Hypothalamus (tissue), 51 donors: ENCODE measurements around the gene PTPRA.
"Not testable (repeated sequence)": the region's sequence is repeated elsewhere in the genome, so short reads cannot be mapped to it uniquely, and the experiment has no call there.

ENCODE experiments used
- DNase-seq, 51 donors: peaks; one replicate each; lab custom pipeline; 2025; lab: John Stamatoyannopoulos, UW

PTPRA gene

GRCh38 chr20:3067139-3068014, 194.1 kb downstream of the PTPRA start:
- DNase-seq: peak in 4 of 51 donors; percentile 9 to 46 (median 34)

- peak in 2 of 51 donors; percentile 16 to 32 for DNase-seq
Measured at GRCh38 chr20:3068075-3068474, 194.8 kb downstream of the PTPRA start.

DNA sequence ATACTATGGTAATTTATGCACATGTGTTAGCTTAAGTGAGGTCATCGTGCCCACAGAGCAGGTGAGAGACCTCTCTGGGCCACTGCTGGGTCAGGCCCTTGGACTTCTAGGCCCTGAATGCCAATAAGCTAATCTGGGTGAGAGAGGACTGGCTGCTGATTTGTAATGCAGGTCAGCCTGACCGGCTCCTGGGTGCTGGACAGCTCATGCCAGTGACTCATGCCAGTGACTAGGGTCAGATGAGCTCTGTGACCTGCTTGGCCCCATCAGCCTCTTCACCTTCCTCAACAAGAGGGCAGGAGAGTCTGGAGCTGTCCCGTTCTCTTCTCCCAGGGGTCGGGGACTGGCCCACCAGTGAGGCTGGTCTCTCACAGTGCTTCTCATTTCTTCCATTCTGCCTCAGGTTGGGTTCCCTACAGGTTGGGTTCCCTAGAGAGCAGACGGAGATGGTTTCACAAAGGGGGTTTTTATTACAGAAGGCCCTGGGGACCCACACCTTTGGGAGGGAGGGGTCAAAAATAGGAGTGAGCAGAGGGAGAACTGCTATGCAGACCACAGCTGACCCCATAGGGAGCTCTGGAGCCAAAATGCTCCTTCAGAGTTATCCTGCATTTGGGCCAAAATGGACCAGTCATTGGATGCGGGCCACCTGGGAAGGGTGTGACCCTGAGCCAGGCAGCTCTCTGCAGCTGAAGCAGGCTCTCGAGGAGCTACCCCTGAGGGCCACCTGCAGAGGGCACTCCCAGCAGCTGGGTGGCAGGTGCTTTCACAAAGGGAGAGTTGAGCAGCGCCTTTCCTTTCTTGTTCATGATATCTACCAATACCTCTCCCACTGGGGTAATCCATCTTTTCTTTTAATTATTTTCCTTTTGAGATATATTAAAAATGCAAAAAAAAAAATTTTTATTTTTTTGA, 196.0 kb downstream of the PTPRA start:
- DNase-seq: peak in 2 of 51 donors; percentile 13 to 17

DNA sequence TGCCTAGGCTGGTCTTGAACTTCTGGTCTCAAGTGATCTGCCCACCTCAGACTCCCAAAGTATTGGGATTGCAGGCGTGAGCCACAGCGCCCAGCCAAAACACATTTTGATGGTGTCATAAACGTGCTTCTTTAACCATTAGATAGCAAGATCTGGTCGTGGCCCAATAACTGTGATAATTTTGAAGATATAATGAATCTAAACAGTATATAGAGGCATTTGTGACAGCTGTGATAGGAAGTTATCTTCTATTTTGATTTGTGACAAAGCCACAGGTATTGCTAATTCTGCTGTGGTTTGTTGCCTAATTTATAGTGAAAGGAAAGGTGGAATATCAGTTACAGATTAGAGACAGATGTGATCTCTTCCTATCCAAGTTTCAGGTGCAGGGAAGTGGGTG, 197.4 kb downstream of the PTPRA start:
- DNase-seq: no peak

- DNase-seq: no peak
Measured at GRCh38 chr20:3071266-3071609, 198.0 kb downstream of the PTPRA start.

GRCh38 chr20:3071610-3072529, 198.6 kb downstream of the PTPRA start, which contains the start of gene OXT:
Gene OXT, plus strand, starts transcription at chr20:3071620. Its CDS starts 36 bp downstream, at chr20:3071656.
- no peak for DNase-seq

- no peak for DNase-seq
Measured at GRCh38 chr20:3072530-3073250, 199.4 kb downstream of the PTPRA start.

DNA sequence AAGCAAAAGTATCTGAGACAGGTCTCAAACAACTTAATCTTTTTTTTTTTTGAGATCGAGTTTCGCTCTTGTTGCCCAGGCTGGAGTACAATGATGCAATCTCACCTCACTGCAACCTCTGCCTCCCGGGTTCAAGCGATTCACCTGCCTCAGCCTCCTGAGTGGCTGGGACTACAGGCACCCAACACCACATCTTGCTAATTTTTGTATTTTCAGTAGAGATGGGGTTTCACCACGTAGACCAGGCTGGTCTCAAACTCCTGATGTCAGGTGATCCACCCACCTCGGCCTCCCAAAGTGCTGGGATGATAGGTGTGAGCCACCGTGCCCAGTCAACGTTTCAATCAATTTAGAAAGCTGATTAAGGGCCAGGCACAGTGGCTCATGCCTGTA, 200.0 kb downstream of the PTPRA start:
- DNase-seq: not testable (repeated sequence)

DNA sequence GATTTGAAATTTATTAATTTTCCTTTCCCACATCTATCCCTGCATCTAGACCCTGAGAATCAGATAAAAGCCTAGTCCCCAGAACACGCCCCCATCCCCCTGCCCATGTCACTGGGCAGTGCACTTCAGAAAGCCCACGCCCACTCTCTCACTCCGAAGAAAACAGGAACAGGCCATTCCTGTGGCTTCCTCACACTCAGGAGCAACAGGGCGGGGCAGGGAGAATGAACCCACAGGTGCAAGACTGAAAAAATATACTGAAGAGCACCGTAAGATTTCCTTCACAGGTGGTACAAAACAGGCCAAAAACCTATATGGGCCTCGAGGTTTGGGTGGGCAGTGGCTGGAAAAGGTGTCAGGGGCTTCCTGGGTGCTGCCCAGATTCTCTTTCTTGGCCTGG, 201.5 kb downstream of the PTPRA start:
- no peak for DNase-seq

GRCh38 chr20:3075315-3075714, 202.0 kb downstream of the PTPRA start:
- not testable (repeated sequence) for DNase-seq

GRCh38 chr20:3077618-3078134, 204.4 kb downstream of the PTPRA start:
- no peak for DNase-seq

GRCh38 chr20:3080939-3081388, 207.7 kb downstream of the PTPRA start:
- peak in 24 of 51 donors; percentile 10 to 70 (median 30) for DNase-seq

DNA sequence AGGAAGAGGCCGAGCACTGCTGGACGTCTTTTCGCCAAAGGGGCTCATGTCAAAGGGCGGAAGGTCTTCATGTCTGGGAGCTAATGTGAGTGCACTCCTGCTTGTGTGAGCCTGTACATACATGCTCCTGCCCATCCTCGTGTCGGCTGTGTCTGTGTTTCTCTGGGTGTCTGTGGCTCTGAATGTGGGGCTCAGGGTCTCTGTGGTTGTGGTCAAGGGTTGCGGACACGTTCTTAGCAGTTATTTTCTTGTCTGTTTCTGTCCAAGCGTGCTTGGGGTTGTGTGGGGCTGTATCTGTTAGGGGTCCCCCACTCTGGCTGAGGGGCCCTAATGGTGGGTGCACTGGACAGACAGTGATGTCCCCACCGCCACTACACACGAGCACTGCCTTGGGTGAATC, 208.4 kb downstream of the PTPRA start:
- no peak for DNase-seq

DNA sequence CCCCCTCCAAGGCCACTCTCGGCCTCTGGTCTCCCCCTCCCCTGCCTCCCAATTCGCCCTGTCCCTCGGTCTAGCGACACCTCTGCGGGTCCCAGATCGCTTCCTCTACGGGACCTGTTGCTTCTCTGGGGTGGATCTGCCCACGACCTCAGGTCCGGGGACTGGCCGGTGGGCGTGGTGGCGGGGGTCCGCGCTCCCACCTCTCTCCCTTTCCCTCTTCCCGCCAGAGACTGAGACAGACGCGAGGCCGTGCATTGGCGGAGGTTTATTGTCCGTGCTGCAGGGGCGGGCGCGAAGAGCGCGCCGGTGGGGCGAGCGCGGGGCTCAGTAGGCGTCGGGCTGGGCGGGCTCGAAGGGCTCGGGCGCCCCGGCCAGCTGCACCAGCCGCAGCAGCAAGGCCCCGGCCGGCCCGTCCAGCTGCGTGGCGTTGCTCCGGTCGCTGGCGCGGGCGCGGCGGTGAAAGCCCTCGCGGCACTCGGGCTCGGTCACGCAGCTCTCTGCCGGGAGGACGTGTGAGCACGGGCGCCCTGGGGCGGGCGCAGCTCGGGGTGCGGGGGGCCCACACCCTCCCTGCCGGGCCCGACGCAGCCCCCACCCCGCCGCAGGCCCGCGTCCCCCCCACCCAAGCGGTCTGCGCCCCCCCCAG, 209.1 kb downstream of the PTPRA start:
- no peak for DNase-seq

DNA sequence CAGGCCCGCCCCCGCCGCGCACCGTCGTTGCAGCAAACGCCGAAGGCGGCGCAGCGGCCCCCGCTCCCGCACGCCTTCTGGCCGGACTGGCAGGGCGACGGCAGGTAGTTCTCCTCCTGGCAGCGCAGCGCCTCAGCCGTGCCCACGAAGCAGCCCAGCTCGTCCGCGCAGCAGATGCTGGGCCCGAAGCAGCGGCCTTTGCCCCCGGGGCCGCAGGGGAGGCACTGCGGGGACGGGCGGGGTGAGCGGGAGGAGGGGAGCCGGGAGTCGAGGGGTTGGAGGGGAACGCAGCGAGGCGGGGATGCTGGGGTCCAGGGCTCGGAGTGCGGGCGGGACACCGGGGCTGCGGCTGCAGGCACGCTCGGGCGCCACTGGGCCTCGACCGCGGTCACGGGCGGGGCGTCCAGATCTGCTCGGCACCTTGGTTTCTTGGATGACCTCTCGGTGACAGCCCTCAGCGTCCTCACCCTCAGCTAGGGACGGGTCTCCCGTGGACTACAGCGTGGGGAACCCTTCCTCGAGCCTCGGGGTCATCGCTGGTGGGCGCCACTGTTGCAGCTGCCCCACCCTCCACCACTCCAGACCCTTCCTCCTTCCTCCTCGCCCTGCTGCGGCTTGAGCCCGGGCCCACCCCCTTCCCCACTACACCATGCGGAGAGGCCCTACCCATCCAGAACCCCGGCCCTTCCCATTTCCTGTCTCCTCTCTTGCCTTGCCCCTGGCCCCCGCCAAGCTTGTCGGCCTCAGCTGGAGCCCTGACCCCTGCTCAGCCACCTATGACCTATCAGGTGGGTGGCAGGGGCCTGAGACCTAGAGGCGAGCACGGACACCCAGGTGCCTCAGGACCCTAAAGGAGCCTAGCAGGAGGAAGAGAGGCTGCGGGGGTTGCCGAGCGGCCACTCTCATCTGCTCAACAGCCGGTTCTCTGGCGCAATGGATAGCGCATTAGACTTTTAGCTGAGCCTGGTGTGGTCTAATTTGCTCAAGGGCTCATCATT, 210.0 kb downstream of the PTPRA start:
- no peak for DNase-seq

DNA sequence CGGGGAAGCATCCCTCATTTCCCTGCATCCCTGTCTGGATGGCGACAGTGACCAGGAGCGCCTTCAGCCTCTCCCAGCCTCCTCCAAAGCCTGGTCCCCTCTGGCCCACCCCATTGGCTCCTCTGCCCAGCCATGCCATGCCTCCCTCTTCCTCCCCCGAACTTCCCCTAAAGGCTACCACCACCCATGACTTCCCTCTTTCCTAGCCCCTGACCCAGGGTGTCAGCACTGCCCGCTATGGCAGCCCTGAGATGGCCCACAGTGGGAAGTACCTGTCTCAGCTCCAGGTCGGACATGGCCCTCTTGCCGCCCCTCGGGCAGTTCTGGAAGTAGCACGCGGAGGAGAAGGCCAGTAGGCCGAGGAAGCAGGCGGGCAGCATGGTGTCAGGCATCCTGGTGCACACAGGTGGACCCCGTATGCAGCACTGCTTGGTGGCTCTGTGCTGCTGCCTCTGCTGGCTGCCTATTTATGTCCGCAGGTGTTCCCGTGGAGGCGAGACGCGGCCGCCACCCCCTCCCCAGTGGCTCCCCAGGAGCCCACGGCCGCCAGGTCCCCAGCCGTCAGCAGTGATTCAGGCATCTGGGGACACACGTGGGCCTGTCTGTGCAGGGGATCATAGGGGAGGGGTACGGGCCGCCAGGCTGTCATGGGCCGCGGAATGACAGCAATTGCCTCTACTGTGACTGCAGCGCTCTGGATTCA, 211.2 kb downstream of the PTPRA start, which contains the start of gene AVP:
TSS of gene AVP (minus strand) at position 442 of the 703 bp plus-strand sequence. CDS start at position 392, 50 bp downstream.
- no peak for DNase-seq

DNA sequence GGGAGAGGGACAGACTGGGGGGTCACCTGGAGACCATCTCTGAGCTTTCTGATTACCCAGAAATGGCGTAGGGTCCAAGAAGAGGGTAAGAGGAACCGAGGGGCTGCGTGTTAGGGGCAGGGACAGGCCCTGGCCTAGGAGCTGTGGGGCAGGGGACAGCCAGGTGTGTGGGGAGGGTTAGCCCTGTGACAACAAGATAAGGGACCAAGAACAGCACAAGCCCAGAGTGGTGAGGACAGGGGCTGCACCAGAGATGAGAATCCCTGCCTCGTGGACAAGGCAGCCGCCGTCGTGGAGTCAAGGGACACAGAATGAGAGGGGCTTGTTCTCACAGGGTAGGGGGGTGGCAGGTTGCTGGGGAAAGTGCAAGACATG, 211.7 kb downstream of the PTPRA start:
- DNase-seq: no peak
